Mesendoderm (in vitro differentiated cells): ENCODE results near the gene MYH14.

Experiments used
- DNase-seq: peaks from one replicate; pipeline ENCODE4 v3.0.0; 2013
- H2AK5ac ChIP-seq: 2 replicates; pipeline ENCODE4 v1.6.1; 2013; ENCODE audit warnings: low read length, inconsistent platforms
- H2BK120ac ChIP-seq: 2 replicates; pipeline ENCODE4 v1.6.1; 2013; ENCODE audit warnings: low read depth, mild to moderate bottlenecking, low read length, moderate library complexity, mixed read lengths
- H2BK15ac ChIP-seq: replicated peaks from 2 replicates; pipeline ENCODE4 v1.6.1; 2013; ENCODE audit warnings: low read depth, mild to moderate bottlenecking, moderate library complexity
- H2BK5ac ChIP-seq: 2 replicates; pipeline ENCODE4 v1.6.1; 2013; ENCODE audit warnings: low read length, inconsistent platforms
- H3K18ac ChIP-seq: 2 replicates; pipeline ENCODE4 v1.6.1; 2013; ENCODE audit warnings: mild to moderate bottlenecking, low read length, mixed read lengths
- H3K23ac ChIP-seq: one replicate; pipeline ENCODE4 v1.6.1; 2013; ENCODE audit warnings: low read length
- H3K27ac ChIP-seq: 2 replicates; pipeline ENCODE4 v1.5.1; 2013; ENCODE audit warnings: low read depth, mild to moderate bottlenecking, inconsistent platforms, low read length, moderate library complexity
- H3K27me3 ChIP-seq: 2 replicates; pipeline ENCODE4 v1.6.1; 2013; ENCODE audit warnings: low read length, control low read depth, mild to moderate bottlenecking, inconsistent platforms; ENCODE audit not compliant: insufficient read depth, poor library complexity
- H3K36me3 ChIP-seq: 2 replicates; pipeline ENCODE4 v1.6.1; 2013; ENCODE audit warnings: low read length, inconsistent platforms; ENCODE audit not compliant: control insufficient read depth, insufficient read depth
- H3K4ac ChIP-seq: one replicate; pipeline ENCODE4 v1.6.1; 2013; ENCODE audit warnings: low read depth, mild to moderate bottlenecking, low read length, moderate library complexity
- H3K4me1 ChIP-seq: 2 replicates; pipeline ENCODE4 v1.6.1; 2013; ENCODE audit warnings: low read depth, low read length, inconsistent platforms; ENCODE audit not compliant: control insufficient read depth
- H3K4me2 ChIP-seq: 2 replicates; pipeline ENCODE4 v1.6.1; 2013; ENCODE audit warnings: low read length
- H3K4me3 ChIP-seq: 2 replicates; pipeline ENCODE4 v1.5.1; 2013; ENCODE audit warnings: mild to moderate bottlenecking, low read length
- H3K56ac ChIP-seq: one replicate; pipeline ENCODE4 v1.6.1; 2013; ENCODE audit warnings: low read length
- H3K79me1 ChIP-seq: 2 replicates; pipeline ENCODE4 v1.6.1; 2013; ENCODE audit warnings: low read length, inconsistent platforms
- H3K79me2 ChIP-seq: 2 replicates; pipeline ENCODE4 v1.6.1; 2013; ENCODE audit warnings: mild to moderate bottlenecking, low read length; ENCODE audit not compliant: control insufficient read depth, insufficient read depth
- H3K9ac ChIP-seq: 2 replicates; pipeline ENCODE4 v1.6.1; 2013; ENCODE audit warnings: low read length, inconsistent platforms
- H4K5ac ChIP-seq: one replicate; pipeline ENCODE4 v1.6.1; 2013; ENCODE audit warnings: low read length
- H4K8ac ChIP-seq: one replicate; pipeline ENCODE4 v1.6.1; 2013; ENCODE audit warnings: low read depth, mild to moderate bottlenecking, control low read depth, low read length, moderate library complexity
- WGBS: extraction: QIAGEN DNeasy Blood & Tissue Kit; methylation state at CpG from one replicate; pipeline ENCODE4 v1.1.7; 2013; ENCODE audit warnings: low lambda C conversion rate, missing lambda C conversion rate; ENCODE audit not compliant: insufficient coverage; ENCODE audit errors: extremely low coverage; 5-methylcytosine and 5-hydroxymethylcytosine counted together

MYH14 gene

DNA sequence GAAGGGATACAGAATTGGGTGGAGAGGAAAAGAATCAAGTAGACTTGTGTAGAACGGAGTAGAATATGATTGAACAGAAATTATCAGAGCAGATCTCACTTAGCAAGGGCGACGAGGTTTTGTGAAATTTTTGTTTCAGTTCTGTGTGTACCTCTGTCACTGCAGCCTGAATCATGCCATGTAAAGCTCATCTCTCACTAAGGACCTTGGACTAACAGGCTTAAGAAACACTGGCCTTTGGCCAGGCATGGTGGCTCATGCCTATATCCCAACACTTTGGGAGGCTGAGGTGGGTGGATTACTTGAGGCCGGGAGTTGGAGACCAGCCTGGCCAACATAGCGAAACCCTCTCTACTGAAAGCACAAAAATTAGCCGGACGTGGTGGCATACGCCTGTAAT, 62.6 kb downstream of the MYH14 start:
- Histone ChIP-seq H3K56ac (no peak overlapping the region), H2AK5ac (no peak overlapping the region), H3K9ac (no peak overlapping the region), H3K4me1 (no peaks in the 10 kb centered on the region), H2BK120ac (no peak overlapping the region), H3K23ac (no peak overlapping the region), H3K4me2 (no peak overlapping the region), H2BK15ac (no peak overlapping the region), H3K4me3 (no peak overlapping the region), H3K27me3 (no peaks in the 10 kb centered on the region), H4K8ac (no peak overlapping the region), H3K79me2 (no peaks in the 10 kb centered on the region), H3K18ac (no peak overlapping the region), H3K79me1 (no peaks in the 10 kb centered on the region), H3K4ac (no peak overlapping the region), H3K27ac (no peak overlapping the region), H4K5ac (no peak overlapping the region), H2BK5ac (no peak overlapping the region), H3K36me3 (no peaks in the 10 kb centered on the region)
- DNase-seq, result no peak
- no CpG with 5 or more reads among the region's 8 CpGs for WGBS

- Histone ChIP-seq H3K4me3 (no peak overlapping the region), H3K23ac (no peak overlapping the region), H4K8ac (no peak overlapping the region), H3K27ac (no peak overlapping the region), H3K4me2 (no peak overlapping the region), H3K79me2 (no peaks in the 10 kb centered on the region), H4K5ac (no peak overlapping the region), H2AK5ac (no peak overlapping the region), H3K27me3 (no peaks in the 10 kb centered on the region), H3K4ac (no peak overlapping the region), H3K79me1 (no peaks in the 10 kb centered on the region), H2BK5ac (no peak overlapping the region), H2BK120ac (no peak overlapping the region), H3K18ac (no peak overlapping the region), H3K9ac (peak overlapping the region; percentile 17), H3K36me3 (no peaks in the 10 kb centered on the region), H3K56ac (peak overlapping the region; percentile 65), H3K4me1 (no peaks in the 10 kb centered on the region), H2BK15ac (no peak overlapping the region)
- DNase-seq, result peak; percentile 87
- no CpG with 5 or more reads among the region's 20 CpGs for WGBS
Observed at GRCh38 chr19:50266896-50267295, 63.5 kb downstream of the MYH14 start.

DNA sequence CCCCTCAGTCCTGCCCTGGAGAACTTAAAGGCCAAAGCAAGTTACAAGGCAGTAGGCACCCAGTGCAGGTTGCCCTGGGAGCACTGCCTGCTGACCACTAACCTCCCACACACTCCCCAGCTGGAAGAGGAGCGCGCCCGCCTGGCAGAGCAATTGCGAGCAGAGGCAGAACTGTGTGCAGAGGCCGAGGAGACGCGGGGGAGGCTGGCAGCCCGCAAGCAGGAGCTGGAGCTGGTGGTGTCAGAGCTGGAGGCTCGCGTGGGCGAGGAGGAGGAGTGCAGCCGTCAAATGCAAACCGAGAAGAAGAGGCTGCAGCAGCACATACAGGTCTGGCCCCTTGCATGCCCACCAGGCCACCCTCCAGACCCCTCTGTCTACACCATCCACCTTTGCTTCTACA, 64.6 kb downstream of the MYH14 start:
- no peaks in the 10 kb centered on the region for H3K36me3 ChIP-seq
- no peaks in the 10 kb centered on the region for H3K79me1 ChIP-seq
- no peak overlapping the region for H3K4me3 ChIP-seq
- H3K4me1 ChIP-seq, result no peaks in the 10 kb centered on the region
- no peak overlapping the region for H3K23ac ChIP-seq
- WGBS, result no CpG with 5 or more reads among the region's 13 CpGs
- H2BK15ac ChIP-seq, result no peak overlapping the region
- no peaks in the 10 kb centered on the region for H3K79me2 ChIP-seq
- H3K4me2 ChIP-seq, result no peak overlapping the region
- no peak overlapping the region for H4K5ac ChIP-seq
- no peak overlapping the region for H3K4ac ChIP-seq
- DNase-seq, result no peak
- no peak overlapping the region for H3K27ac ChIP-seq
- no peak overlapping the region for H2BK120ac ChIP-seq
- no peak overlapping the region for H2BK5ac ChIP-seq
- H3K9ac ChIP-seq, result no peak overlapping the region
- no peak overlapping the region for H3K18ac ChIP-seq
- no peak overlapping the region for H2AK5ac ChIP-seq
- H3K27me3 ChIP-seq, result no peaks in the 10 kb centered on the region
- no peak overlapping the region for H3K56ac ChIP-seq
- H4K8ac ChIP-seq, result no peak overlapping the region

GRCh38 chr19:50268501-50268900, 65.1 kb downstream of the MYH14 start:
- Histone ChIP-seq H3K79me2 (no peaks in the 10 kb centered on the region), H3K27ac (no peak overlapping the region), H3K36me3 (no peaks in the 10 kb centered on the region), H4K8ac (no peak overlapping the region), H3K56ac (no peak overlapping the region), H3K4me3 (no peak overlapping the region), H2AK5ac (no peak overlapping the region), H3K23ac (no peak overlapping the region), H2BK5ac (no peak overlapping the region), H3K9ac (no peak overlapping the region), H3K27me3 (no peaks in the 10 kb centered on the region), H4K5ac (no peak overlapping the region), H3K4ac (no peak overlapping the region), H3K79me1 (no peaks in the 10 kb centered on the region), H2BK120ac (no peak overlapping the region), H3K4me2 (no peak overlapping the region), H3K4me1 (no peaks in the 10 kb centered on the region), H3K18ac (no peak overlapping the region), H2BK15ac (no peak overlapping the region)
- no peak for DNase-seq
- no CpG with 5 or more reads among the region's 5 CpGs for WGBS

DNA sequence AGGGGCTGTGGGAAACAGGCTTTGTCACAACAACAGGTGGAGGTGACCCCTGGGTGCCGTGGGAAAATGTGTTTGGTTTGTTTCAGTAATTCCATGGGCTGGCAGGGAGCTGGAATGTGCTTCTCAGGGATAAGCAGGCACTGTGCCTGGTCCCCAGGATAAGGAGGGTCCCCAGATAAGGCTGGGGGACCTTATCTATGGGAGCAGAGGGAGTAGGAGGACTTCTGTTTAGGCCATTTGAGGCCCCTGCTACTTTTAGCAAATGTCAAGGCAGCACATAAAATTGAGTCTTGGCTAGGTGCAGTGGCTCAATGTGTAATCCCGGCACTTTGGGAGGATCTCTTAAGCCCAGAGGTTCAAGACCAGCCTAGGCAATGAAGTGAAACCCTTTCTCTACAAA, 66.2 kb downstream of the MYH14 start:
- H2AK5ac ChIP-seq, result no peak overlapping the region
- H2BK15ac ChIP-seq, result no peak overlapping the region
- no peak overlapping the region for H2BK5ac ChIP-seq
- H3K27me3 ChIP-seq, result no peaks in the 10 kb centered on the region
- H3K9ac ChIP-seq, result no peak overlapping the region
- H4K5ac ChIP-seq, result no peak overlapping the region
- no peak overlapping the region for H3K18ac ChIP-seq
- no peaks in the 10 kb centered on the region for H3K79me2 ChIP-seq
- no peak overlapping the region for H2BK120ac ChIP-seq
- H3K56ac ChIP-seq, result no peak overlapping the region
- H3K79me1 ChIP-seq, result no peaks in the 10 kb centered on the region
- H3K4ac ChIP-seq, result no peak overlapping the region
- no peak overlapping the region for H3K4me2 ChIP-seq
- H3K4me1 ChIP-seq, result no peaks in the 10 kb centered on the region
- H3K4me3 ChIP-seq, result no peak overlapping the region
- H4K8ac ChIP-seq, result no peak overlapping the region
- no peak overlapping the region for H3K23ac ChIP-seq
- no peak for DNase-seq
- WGBS, result no CpG with 5 or more reads among the region's 2 CpGs
- H3K27ac ChIP-seq, result no peak overlapping the region
- H3K36me3 ChIP-seq, result no peaks in the 10 kb centered on the region

DNA sequence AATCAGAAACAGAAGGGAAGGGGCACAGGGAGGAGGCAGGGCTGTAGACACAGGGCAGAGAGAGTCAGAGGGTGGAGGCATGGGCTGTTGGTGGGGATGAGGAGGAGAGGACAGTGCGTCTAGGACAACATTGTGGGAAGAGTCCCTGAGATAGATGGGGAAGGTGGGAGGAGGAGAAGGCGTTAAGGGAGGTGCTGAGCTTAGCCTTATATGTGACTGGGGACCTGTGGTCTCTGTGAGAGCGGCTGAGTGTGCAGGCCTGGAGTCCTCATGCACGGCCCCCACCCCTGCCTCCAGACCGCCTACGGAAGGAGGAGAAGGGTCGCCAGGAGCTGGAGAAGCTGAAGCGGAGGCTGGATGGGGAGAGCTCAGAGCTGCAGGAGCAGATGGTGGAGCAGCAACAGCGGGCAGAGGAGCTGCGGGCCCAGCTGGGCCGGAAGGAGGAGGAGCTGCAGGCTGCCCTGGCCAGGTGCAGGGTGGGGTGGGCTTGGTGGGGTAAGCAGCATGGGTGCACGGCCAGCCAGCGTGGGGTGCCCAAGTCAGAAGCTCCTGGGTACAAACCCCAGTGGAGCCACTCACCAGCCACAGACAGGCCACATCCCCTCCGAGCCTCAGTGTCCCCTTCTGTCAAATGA, 69.0 kb downstream of the MYH14 start:
- Histone ChIP-seq H2BK120ac (no peak overlapping the region), H3K4me2 (no peak overlapping the region), H3K23ac (no peak overlapping the region), H2BK15ac (no peak overlapping the region), H2AK5ac (no peak overlapping the region), H3K56ac (no peak overlapping the region), H4K5ac (no peak overlapping the region), H3K79me2 (no peaks in the 10 kb centered on the region), H3K27ac (no peak overlapping the region), H3K4me1 (no peaks in the 10 kb centered on the region), H3K4me3 (no peak overlapping the region), H3K79me1 (no peaks in the 10 kb centered on the region), H3K18ac (no peak overlapping the region), H3K36me3 (no peaks in the 10 kb centered on the region), H3K27me3 (no peaks in the 10 kb centered on the region), H3K4ac (no peak overlapping the region), H3K9ac (no peak overlapping the region), H4K8ac (no peak overlapping the region), H2BK5ac (no peak overlapping the region)
- no CpG with 5 or more reads among the region's 14 CpGs for WGBS
- no peak for DNase-seq
